LNCaP clone FGC (cell line): ENCODE measurements around the gene GPR15LG.
"Not testable (repeated sequence)": the region's sequence is repeated elsewhere in the genome, so short reads cannot be mapped to it uniquely, and the experiment has no call there.

Experiments
- DNase-seq: peaks from one replicate; pipeline ENCODE4 v3.0.0-alpha.2; 2011; ENCODE audit warnings: low read depth
- H3K4me3 ChIP-seq: 2 replicates; pipeline ENCODE4 v1.5.1; 2011; ENCODE audit warnings: mild to moderate bottlenecking, low read depth, low read length, control low read depth
- CTCF ChIP-seq: IDR thresholded peaks from 2 replicates; pipeline ENCODE4 v1.5.1; 2012; ENCODE audit warnings: mild to moderate bottlenecking; ENCODE audit not compliant: control insufficient read depth, insufficient read depth; ENCODE audit errors: extremely low read depth

GPR15LG gene

GRCh38 chr10:84164442-84164841, 9.2 kb upstream of the GPR15LG start:
- DNase-seq, result no peak
- H3K4me3 ChIP-seq, result no peak overlapping the region
- no peak for TF ChIP-seq CTCF

GRCh38 chr10:84166620-84167288, 6.8 kb upstream of the GPR15LG start:
- DNase-seq, result no peak
- H3K4me3 ChIP-seq, result no peak overlapping the region
- TF ChIP-seq CTCF, result no peak

- DNase-seq, H3K4me3 ChIP-seq: not testable (repeated sequence)
Observed at GRCh38 chr10:84167289-84167653, 6.3 kb upstream of the GPR15LG start.

- not testable (repeated sequence) for DNase-seq, H3K4me3 ChIP-seq
Observed at GRCh38 chr10:84168382-84168781, 5.2 kb upstream of the GPR15LG start.

- not testable (repeated sequence) for DNase-seq, H3K4me3 ChIP-seq
Observed at GRCh38 chr10:84171237-84171636, 2.4 kb upstream of the GPR15LG start.

GRCh38 chr10:84171700-84172466, 1.7 kb upstream of the GPR15LG start:
- H3K4me3 ChIP-seq, DNase-seq: not testable (repeated sequence)

- no peak overlapping the region for H3K4me3 ChIP-seq
- TF ChIP-seq CTCF, result no peak
- DNase-seq, result no peak
Observed at GRCh38 chr10:84172467-84173356, 889 bp upstream of the GPR15LG start.

GRCh38 chr10:84175436-84175835, 1.8 kb downstream of the GPR15LG start:
- no peak for TF ChIP-seq CTCF
- no peak for DNase-seq
- no peak overlapping the region for H3K4me3 ChIP-seq
